Hepatocyte (in vitro differentiated cells): ENCODE results near the gene EFR3B.

Experiments
- EZH2 ChIP-seq: fragments of 200-600 bp; sonication (generic); IDR thresholded peaks from 2 replicates; pipeline ENCODE4 v1.6.1; 2016; ENCODE audit warnings: antibody characterized with exemption, mild to moderate bottlenecking, borderline replicate concordance
- TF ChIP-seq, protein P1 (sequence below): fragments of 200-600 bp; sonication (generic); IDR thresholded peaks from 2 replicates; pipeline ENCODE4 v1.5.1; 2016; ENCODE audit warnings: antibody characterized with exemption, mild to moderate bottlenecking; ENCODE audit not compliant: poor library complexity

DNA sequence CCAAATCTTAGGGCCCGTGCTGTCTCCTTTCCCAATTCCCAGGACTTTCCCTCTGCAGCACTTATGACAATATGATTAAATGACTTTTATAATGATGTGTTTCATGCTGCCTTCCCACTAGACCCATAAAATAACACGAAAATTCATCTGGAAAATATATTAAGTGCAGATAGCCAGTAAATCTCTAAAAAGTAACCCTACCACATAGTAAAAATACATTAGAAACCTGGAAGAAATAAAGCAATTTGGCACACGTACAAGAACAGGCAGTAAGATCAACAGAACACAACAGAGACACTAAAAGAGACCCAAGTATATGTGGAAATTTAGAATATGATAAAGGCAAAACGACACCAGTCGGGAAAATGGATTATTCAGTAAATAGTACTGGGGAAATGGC is 156.7 kb downstream of the EFR3B start:
- TF ChIP-seq, protein P1, sequence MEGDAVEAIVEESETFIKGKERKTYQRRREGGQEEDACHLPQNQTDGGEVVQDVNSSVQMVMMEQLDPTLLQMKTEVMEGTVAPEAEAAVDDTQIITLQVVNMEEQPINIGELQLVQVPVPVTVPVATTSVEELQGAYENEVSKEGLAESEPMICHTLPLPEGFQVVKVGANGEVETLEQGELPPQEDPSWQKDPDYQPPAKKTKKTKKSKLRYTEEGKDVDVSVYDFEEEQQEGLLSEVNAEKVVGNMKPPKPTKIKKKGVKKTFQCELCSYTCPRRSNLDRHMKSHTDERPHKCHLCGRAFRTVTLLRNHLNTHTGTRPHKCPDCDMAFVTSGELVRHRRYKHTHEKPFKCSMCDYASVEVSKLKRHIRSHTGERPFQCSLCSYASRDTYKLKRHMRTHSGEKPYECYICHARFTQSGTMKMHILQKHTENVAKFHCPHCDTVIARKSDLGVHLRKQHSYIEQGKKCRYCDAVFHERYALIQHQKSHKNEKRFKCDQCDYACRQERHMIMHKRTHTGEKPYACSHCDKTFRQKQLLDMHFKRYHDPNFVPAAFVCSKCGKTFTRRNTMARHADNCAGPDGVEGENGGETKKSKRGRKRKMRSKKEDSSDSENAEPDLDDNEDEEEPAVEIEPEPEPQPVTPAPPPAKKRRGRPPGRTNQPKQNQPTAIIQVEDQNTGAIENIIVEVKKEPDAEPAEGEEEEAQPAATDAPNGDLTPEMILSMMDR, result no peak
- TF ChIP-seq EZH2, result no peak
